ENCODE measurements around the gene TRAPPC5. TPM values are rescaled to one million over a fixed set of nuclear protein-coding genes. Genes with fewer than 3 reads are reported as not detected.

Gene TRAPPC5
- total RNA-seq, 1 donor from 2014 or later: 50.4 TPM

GRCh38 chr19:7674010-7675005 is 6.3 kb upstream of the TRAPPC5 start:
- peak; percentile 63 for DNase-seq (ENCODE audit: low read depth)

DNA sequence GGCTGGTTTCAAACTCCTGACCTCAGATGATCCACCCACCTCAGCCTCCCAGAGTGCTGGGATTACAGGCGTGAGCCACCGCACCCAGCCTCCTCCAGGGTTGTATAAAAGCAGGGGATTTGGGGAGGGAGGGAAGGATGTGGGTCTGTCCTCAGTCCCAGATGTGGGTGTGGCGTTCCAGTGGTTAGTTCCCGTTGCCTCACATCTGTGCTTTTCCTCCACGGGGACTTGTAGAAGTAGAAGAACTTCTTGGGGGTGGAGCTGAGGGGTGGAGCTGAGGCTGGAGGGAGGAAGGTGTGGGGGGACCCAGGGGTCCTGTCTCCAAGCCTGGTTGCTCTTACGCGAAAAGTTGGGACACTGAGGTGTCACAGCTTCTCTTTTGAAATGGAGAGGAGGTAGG is 4.3 kb upstream of the TRAPPC5 start:
- DNase-seq (ENCODE audit: low read depth): no peak

DNA sequence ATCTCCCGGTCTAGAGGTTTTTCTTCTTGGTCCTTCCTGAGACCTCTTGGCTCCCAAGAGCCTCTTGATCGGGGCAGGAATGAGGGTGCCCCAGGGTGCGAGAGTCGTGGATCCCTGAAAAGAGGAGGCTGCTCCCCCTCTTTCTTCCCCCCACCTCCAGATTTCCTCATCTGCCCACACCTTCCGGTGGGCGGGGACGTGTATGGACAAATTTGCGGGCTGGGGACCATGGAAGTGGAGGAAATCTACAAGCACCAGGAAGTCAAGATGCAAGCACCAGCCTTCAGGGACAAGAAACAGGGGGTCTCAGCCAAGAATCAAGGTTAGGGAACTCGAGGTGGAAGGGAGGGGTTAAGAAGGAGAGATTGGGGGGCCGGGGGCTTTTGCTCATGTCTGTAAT is 3.8 kb upstream of the TRAPPC5 start, which contains the start of gene MCEMP1:
MCEMP1 (plus strand) TSS at position 237 of the 400 bp plus-strand sequence; CDS start at position 268, 31 bp downstream.
- no peak for DNase-seq (ENCODE audit: low read depth)

DNA sequence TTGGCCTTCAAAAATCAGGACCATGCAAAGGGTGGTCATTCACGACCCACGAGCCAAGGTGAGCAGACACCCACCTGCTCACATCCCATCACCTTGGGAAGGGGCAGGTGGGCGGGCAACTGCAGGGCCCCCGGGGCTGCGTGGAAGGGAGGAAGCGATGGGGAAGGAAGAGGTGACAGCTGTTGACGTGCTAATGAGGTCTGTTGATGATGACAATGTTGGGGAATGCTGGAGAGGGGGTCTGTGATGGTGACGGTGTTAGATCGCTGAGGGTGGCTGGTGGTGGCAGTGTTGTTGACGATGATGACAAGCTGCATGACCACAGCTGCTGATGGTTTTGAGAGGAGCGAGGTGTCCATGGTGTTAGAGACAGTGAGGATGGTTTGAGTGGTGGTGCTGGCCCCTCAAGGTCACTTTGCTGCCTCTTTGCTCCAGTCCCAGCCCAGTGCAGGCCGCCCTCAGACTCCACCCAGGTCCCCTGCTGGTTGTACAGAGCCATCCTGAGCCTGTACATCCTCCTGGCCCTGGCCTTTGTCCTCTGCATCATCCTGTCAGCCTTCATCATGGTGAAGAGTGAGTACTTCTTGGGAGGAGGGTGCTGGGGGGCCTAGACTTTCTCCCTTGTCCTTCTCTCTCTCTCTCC is 2.8 kb upstream of the TRAPPC5 start:
- no peak for DNase-seq (ENCODE audit: low read depth)

DNA sequence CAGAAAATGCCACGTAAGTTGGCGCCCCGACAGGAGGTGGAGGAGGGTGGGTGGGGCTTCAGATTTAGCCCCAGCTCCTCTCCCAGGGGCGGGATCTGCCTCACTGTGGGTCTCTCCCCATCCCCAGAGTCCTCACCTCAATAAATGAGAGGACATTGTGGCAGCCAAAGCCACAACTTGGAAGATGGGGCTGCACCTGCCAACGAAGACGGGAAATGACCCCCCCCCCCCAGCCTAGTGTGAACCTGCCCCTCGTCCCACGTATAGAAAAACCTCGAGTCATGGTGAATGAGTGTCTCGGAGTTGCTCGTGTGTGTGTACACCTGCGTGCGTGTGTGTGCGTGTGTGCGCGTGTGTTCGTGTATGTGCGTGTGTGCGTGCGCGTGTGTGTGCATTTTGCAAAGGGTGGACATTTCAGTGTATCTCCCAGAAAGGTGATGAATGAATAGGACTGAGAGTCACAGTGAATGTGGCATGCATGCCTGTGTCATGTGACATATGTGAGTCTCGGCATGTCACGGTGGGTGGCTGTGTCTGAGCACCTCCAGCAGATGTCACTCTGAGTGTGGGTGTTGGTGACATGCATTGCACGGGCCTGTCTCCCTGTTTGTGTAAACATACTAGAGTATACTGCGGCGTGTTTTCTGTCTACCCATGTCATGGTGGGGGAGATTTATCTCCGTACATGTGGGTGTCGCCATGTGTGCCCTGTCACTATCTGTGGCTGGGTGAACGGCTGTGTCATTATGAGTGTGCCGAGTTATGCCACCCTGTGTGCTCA is 1.5 kb upstream of the TRAPPC5 start:
- DNase-seq (ENCODE audit: low read depth): no peak

DNA sequence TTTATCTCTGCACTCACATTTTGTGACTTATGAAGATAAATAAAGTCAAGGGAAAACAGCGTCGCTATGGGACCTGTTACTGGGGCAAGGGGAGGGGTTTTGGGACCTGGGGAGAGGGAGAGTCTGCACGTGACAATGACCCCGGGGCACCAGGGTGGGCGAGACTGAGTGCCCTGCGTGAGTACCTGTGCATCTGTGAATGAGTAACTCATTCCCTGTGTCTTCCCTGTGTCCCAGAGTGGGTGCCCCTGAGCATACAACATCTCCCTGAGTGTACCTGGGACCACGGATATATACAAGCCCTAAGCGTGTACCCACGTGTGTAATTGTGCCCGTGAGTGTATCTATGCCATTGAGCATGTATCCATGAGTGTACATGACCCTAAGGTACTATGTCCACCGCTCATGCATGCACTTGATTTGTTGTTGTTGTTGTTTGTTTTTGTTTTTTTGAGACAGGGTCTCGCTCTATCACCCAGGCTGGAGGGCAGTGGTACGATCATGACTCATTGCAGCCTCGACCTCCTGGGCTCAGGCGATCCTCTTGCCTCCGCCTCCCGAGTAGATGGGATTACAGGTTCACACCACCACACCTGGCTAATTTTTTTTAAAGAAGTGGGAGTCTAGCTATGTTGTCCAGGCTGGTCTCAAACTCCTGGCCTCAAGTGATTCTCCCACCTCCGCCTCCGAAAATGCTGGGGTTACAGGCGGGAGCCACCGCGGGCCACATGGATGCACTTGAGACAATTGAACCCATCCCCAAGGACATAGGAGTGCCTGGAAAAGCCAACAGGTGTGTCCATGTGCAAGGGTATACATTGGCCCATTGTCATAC is 645 bp upstream of the TRAPPC5 start:
- DNase-seq (ENCODE audit: low read depth): no peak

GRCh38 chr19:7681340-7682174 is 924 bp downstream of the TRAPPC5 start:
- peak; percentile 70 for DNase-seq (ENCODE audit: low read depth)

DNA sequence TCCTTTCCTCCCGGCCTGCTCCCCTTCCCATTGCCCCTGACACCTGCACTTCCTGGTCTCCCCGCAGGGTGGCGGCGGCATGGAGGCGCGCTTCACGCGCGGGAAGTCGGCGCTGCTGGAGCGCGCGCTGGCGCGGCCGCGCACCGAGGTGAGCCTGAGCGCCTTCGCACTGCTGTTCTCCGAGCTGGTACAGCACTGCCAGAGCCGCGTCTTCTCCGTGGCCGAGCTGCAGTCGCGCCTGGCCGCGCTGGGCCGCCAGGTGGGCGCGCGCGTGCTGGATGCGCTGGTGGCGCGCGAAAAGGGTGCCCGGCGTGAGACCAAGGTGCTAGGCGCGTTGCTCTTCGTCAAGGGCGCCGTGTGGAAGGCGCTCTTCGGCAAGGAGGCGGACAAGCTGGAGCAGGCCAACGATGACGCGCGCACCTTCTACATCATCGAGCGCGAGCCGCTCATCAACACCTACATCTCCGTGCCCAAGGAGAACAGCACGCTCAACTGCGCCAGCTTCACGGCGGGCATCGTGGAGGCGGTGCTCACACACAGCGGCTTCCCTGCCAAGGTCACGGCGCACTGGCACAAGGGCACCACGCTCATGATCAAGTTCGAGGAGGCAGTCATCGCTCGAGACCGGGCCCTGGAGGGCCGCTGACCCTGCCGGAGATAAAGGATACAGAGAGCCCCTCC is 1.7 kb downstream of the TRAPPC5 start:
- DNase-seq (ENCODE audit: low read depth): no peak

DNA sequence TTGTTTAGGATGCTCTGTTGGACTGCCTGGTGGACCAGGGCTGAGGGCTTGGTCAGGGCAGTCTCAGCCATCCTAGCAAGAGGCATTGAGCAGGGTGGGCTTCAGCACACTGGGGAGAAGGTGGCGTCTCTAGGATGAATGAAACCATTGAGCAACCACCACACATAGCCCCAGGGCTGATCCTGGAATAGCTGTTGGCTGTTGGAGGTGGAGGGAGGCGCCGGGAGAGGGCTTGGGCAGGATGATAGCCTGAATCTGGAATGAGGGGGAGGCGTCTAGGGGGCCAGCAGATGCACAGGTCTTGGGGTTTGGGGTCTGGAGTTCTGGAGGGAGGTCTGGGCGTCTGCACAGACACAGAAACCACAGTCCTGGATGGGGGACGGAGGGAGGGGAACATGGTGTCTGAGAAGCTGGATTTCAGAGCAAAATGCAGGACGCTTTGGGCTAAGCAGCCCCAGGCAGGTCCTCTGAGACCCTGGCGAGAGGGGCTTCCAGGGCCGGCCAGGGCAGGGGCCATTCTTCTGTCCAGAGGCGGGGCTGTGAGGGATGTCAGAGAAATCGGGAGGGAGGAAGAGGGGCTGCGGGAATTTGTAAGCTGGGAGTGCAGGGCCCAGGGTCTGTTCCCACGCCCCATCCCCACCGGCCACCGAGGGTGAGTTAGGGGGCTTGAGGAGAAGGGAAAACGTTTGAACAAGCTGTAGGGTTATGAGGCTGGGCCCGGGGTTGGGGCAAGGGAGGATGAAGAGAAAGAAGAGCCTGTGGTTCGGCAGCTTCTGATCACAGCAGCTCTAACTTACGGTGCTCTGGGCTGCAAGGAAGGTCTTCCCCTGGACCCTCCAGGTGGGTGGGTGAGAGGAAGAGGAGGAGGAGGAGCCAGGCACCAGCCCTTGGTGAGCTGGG is 5.2 kb downstream of the TRAPPC5 start:
- DNase-seq (ENCODE audit: low read depth): no peak

- no peak for DNase-seq (ENCODE audit: low read depth)
Measured at GRCh38 chr19:7687177-7687576, 6.5 kb downstream of the TRAPPC5 start.

- DNase-seq (ENCODE audit: low read depth): no peak
Measured at GRCh38 chr19:7689165-7689564, 8.5 kb downstream of the TRAPPC5 start.

DNA sequence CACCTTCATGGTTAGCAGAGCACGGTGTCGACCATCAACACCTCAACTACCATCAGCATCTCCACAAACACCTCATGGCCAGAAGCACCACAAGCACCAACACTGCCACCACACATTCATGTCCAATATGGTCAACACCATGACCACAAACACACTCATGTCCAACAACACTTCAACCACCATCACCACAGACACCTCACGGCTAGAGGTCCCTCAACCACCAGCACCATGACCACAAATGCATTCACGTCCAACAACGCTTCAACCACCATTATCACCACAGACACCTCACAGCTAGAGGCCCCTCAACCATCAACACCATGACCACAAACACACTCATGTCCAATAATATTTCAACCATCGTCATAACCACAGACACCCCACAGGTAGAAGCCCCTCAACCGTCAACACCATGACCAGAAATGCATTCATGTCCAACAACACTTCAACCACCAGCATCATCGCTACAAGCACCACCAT is 10.2 kb downstream of the TRAPPC5 start:
- no peak for DNase-seq (ENCODE audit: low read depth)

- no peak for DNase-seq (ENCODE audit: low read depth)
Measured at GRCh38 chr19:7691497-7691896, 10.9 kb downstream of the TRAPPC5 start.

- no peak for DNase-seq (ENCODE audit: low read depth)
Measured at GRCh38 chr19:7692417-7693088, 11.9 kb downstream of the TRAPPC5 start.

DNA sequence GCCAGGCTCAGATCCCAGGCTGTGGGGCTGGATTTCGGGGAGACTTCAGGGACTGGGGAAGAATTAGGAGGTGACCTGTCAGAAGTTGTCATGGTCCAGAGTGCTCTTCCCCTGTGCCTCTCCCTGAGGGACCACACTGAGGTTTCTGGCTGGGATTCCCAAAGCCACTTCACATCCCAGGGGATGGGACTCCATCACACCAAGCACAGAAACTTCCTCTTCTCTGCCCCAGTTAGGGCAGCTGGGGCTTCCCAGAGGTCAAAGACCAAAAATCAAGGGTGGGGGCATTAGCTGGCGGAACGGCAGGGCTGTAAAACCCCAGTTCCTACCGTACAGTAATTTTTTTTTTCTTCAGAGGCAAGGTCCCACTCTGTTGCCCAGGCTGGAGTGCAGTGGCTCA is 13.9 kb downstream of the TRAPPC5 start:
- no peak for DNase-seq (ENCODE audit: low read depth)

GRCh38 chr19:7697721-7698287 is 17.2 kb downstream of the TRAPPC5 start:
- DNase-seq (ENCODE audit: low read depth): no peak

DNA sequence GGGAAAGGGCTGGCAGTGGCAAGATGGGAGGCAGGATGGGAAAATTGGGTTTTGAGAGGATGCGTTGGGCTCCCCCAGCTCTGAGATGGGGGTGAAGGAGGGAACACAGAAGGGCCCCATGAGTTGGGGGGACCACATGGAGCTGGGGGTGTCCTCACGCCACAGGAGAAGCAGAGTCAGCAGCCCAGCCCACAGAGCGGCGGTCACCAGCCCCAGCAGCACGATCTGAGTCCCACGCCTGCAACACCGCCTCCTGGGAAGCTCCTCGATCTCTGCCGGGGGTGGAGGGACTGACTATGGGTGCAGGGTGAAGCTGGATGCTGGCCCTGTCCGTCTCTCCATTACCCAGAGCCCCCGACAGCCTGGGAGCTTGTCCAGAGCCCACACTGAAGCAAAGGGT is 17.9 kb downstream of the TRAPPC5 start:
- no peak for DNase-seq (ENCODE audit: low read depth)
